Esophagus squamous epithelium (tissue), 5 donors: Measurements from ENCODE around the gene FAM174B. TPM values are rescaled to one million over a fixed set of nuclear protein-coding genes. Genes with fewer than 3 reads are reported as not detected.

ENCODE experiments used
- DNase-seq: peaks from one replicate; lab custom pipeline; 2025; lab: John Stamatoyannopoulos, UW
- H3K27ac ChIP-seq, 4 donors: fragments of 200-600 bp; sonication (generic); one replicate each; pipeline ENCODE4 v1.5.1; 2016 to 2019; ENCODE audit warnings: mild to moderate bottlenecking in 1 of 4
- H3K27me3 ChIP-seq, 4 donors: fragments of 200-600 bp; sonication (generic); 1 replicate in 3 of 4; 2 replicates in 1 of 4; pipeline versions ENCODE4 v1.5.1 to v1.6.0; 2017 to 2021; ENCODE audit warnings: antibody characterized with exemption in 1 of 4
- H3K36me3 ChIP-seq, 3 donors: fragments of 200-600 bp; sonication (generic); one replicate each; pipeline ENCODE4 v1.5.1; 2016 to 2019
- H3K4me1 ChIP-seq, 3 donors: fragments of 200-600 bp; sonication (generic); one replicate each; pipeline ENCODE4 v1.5.1; 2017 to 2019
- H3K4me3 ChIP-seq, 4 donors: fragments of 200-600 bp; sonication (generic); 1 replicate in 3 of 4; 2 replicates in 1 of 4; pipeline ENCODE4 v1.5.1; 2016 to 2019; ENCODE audit warnings: mild to moderate bottlenecking in 2 of 4, moderate library complexity in 1 of 4
- H3K9me3 ChIP-seq, 3 donors: fragments of 200-600 bp; sonication (generic); one replicate each; pipeline ENCODE4 v1.5.1; 2016 to 2019
- POLR2A ChIP-seq, 4 donors: fragments of 450-650 bp; IDR thresholded peaks; one replicate each; pipeline ENCODE4 v1.6.1; 2017; ENCODE audit warnings: antibody characterized with exemption in 4 of 4, mild to moderate bottlenecking in 4 of 4, moderate library complexity in 3 of 4
- WGBS, 2 donors: methylation state at CpG; one replicate each; pipeline ENCODE4 v1.1.5; 2018; 5-methylcytosine and 5-hydroxymethylcytosine counted together
- intact Hi-C: fragments of 100-400 bp; cut with DNase I; formaldehyde crosslinking; loops from one replicate; pipeline ENCODE4 v1.15.0; 2022
- total RNA-seq, 4 donors: library from RNA; depleted of rRNA; stranded (reverse); fragments of >200 nt; gene quantifications; one replicate each; pipeline ENCODE4 v1.1.0, GENCODE V29; 2016
- TF ChIP-seq, protein P1 (sequence below), 6 experiments: fragments of 450-650 bp in 4 of 6; fragments of 200-600 bp in 2 of 6; sonication (generic) in 2 of 6; IDR thresholded peaks; one replicate each; pipeline ENCODE4 v1.5.1; 2016 to 2019; ENCODE audit warnings: antibody characterized with exemption in 6 of 6, mild to moderate bottlenecking in 4 of 6, moderate library complexity in 4 of 6
- donor health status: DM: yes; HTN: yes; CAD: no.

FAM174B gene
- total RNA-seq, 4 donors from 2014 or later: 1.4 to 11.7 (median 4.2) TPM

DNA sequence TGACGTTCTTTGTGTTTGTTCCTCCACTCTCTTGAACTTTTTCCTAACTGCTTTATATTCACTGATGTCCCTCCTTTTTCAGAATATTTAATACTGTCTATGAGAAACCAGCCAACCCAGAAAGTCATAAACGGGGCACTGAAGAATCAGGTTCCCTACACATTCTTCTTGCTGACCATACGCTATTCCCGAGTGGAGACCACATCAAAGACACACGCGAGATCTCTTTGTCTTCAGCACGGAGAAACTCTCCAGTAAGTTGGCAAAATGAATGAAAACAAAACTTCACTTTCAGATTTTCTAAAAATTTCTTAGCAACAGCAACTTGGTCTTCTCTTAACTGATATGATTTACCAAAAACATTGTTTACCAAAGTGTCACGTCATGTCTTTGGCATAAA, 22.6 kb downstream of the FAM174B start:
- no peak overlapping the region for H3K4me3 ChIP-seq
- TF ChIP-seq, protein P1, sequence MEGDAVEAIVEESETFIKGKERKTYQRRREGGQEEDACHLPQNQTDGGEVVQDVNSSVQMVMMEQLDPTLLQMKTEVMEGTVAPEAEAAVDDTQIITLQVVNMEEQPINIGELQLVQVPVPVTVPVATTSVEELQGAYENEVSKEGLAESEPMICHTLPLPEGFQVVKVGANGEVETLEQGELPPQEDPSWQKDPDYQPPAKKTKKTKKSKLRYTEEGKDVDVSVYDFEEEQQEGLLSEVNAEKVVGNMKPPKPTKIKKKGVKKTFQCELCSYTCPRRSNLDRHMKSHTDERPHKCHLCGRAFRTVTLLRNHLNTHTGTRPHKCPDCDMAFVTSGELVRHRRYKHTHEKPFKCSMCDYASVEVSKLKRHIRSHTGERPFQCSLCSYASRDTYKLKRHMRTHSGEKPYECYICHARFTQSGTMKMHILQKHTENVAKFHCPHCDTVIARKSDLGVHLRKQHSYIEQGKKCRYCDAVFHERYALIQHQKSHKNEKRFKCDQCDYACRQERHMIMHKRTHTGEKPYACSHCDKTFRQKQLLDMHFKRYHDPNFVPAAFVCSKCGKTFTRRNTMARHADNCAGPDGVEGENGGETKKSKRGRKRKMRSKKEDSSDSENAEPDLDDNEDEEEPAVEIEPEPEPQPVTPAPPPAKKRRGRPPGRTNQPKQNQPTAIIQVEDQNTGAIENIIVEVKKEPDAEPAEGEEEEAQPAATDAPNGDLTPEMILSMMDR (IDR thresholded peaks at IDR 0.05): no peak
- no peak for TF ChIP-seq POLR2A (IDR thresholded peaks at IDR 0.05)
- no peaks in the 10 kb centered on the region for H3K9me3 ChIP-seq
- peaks cover 0 to 14% (median 0%) of the 10 kb centered on the region in 3 donors for H3K36me3 ChIP-seq
- no peak for DNase-seq
- H3K4me1 ChIP-seq: peaks cover 0 to 42% (median 0%) of the 10 kb centered on the region in 3 donors
- H3K27ac ChIP-seq: no peak overlapping the region
- no peaks in the 10 kb centered on the region for H3K27me3 ChIP-seq
- intact Hi-C loops: no loop called here
- WGBS, 2 donors: 83 to 86% methylated on average over 8 of the region's 8 CpGs

GRCh38 chr15:92631721-92632120, 23.9 kb downstream of the FAM174B start:
- H3K27me3 ChIP-seq: no peaks in the 10 kb centered on the region
- intact Hi-C loops: no loop called here
- no peaks in the 10 kb centered on the region for H3K9me3 ChIP-seq
- no peak overlapping the region for H3K4me3 ChIP-seq
- TF ChIP-seq POLR2A (IDR thresholded peaks at IDR 0.05): no peak
- TF ChIP-seq, protein P1 (IDR thresholded peaks at IDR 0.05): no peak
- H3K36me3 ChIP-seq: peaks cover 0 to 14% (median 0%) of the 10 kb centered on the region in 3 donors
- DNase-seq: no peak
- H3K4me1 ChIP-seq: peaks cover 0 to 29% (median 0%) of the 10 kb centered on the region in 3 donors
- WGBS, 2 donors: 82 to 85% methylated on average over 10 to 11 of the region's 11 CpGs
- H3K27ac ChIP-seq: no peak overlapping the region

GRCh38 chr15:92629975-92630626, 25.5 kb downstream of the FAM174B start:
- no peak overlapping the region for H3K27ac ChIP-seq
- peaks cover 0 to 14% (median 0%) of the 10 kb centered on the region in 3 donors for H3K36me3 ChIP-seq
- 88 to 90% methylated on average over 10 to 11 of the region's 11 CpGs for WGBS, 2 donors
- H3K27me3 ChIP-seq: no peaks in the 10 kb centered on the region
- H3K4me3 ChIP-seq: no peak overlapping the region
- no peak for TF ChIP-seq POLR2A (IDR thresholded peaks at IDR 0.05)
- TF ChIP-seq, protein P1 (IDR thresholded peaks at IDR 0.05): no peak
- H3K9me3 ChIP-seq: no peaks in the 10 kb centered on the region
- H3K4me1 ChIP-seq: peaks cover 1 to 21% (median 6%) of the 10 kb centered on the region in 3 donors
- DNase-seq: no peak
- intact Hi-C loops: no loop called here

GRCh38 chr15:92629276-92629974, 26.1 kb downstream of the FAM174B start:
- intact Hi-C loops: no loop called here
- no peak for DNase-seq

GRCh38 chr15:92627014-92627413, 28.6 kb downstream of the FAM174B start:
- Histone ChIP-seq H3K27me3 (no peaks in the 10 kb centered on the region), H3K9me3 (no peaks in the 10 kb centered on the region), H3K27ac (no peak overlapping the region), H3K4me3 (no peak overlapping the region), H3K36me3 (peaks cover 0 to 14% (median 0%) of the 10 kb centered on the region in 3 donors), H3K4me1 (peaks cover 6 to 29% (median 14%) of the 10 kb centered on the region in 3 donors)
- 95% methylated on average over 10 to 11 of the region's 11 CpGs for WGBS, 2 donors
- no peak for DNase-seq
- intact Hi-C loops: no loop called here
- TF ChIP-seq, protein P1 (IDR thresholded peaks at IDR 0.05): no peak
- no peak for TF ChIP-seq POLR2A (IDR thresholded peaks at IDR 0.05)

More at GRCh38 chr15:92629276-92629974, 26.1 kb downstream of the FAM174B start:
- Histone ChIP-seq H3K4me1 (peaks cover 6 to 21% (median 8%) of the 10 kb centered on the region in 3 donors), H3K4me3 (no peak overlapping the region), H3K27me3 (no peaks in the 10 kb centered on the region), H3K9me3 (no peaks in the 10 kb centered on the region), H3K36me3 (peaks cover 0 to 14% (median 0%) of the 10 kb centered on the region in 3 donors), H3K27ac (no peak overlapping the region)
- TF ChIP-seq POLR2A (IDR thresholded peaks at IDR 0.05): no peak
- 89 to 90% methylated on average over 6 to 9 of the region's 11 CpGs for WGBS, 2 donors
